GM12878 (cell line): ENCODE results near the gene SLC25A44. TPM values are rescaled to one million over a fixed set of nuclear protein-coding genes. Genes with fewer than 3 reads are reported as not detected.
A peak's percentile ranks its signal among the peaks of the same experiment; 100 is the strongest.

Experiments used
- BCL11A ChIP-seq: IDR thresholded peaks from 2 replicates; pipeline ENCODE4 v1.6.1; 2011; ENCODE audit warnings: low read depth, low read length
- E2F8 ChIP-seq: fragments of 450-650 bp; IDR thresholded peaks from 2 replicates; pipeline ENCODE4 v1.6.1; 2018; ENCODE audit warnings: mild to moderate bottlenecking, low read depth, moderate library complexity; ENCODE audit not compliant: partially characterized antibody
- E4F1 ChIP-seq: fragments of 450-650 bp; IDR thresholded peaks from 2 replicates; pipeline ENCODE4 v1.6.1; 2018; ENCODE audit warnings: borderline replicate concordance, mild to moderate bottlenecking; ENCODE audit not compliant: partially characterized antibody
- EED ChIP-seq: sonication (generic); IDR thresholded peaks from 2 replicates; pipeline ENCODE4 v1.6.1; 2016; ENCODE audit warnings: antibody characterized with exemption, low read depth
- FOS ChIP-seq: IDR thresholded peaks from 3 replicates; pipeline ENCODE4 v1.6.1; 2011; ENCODE audit warnings: borderline replicate concordance; ENCODE audit not compliant: insufficient read length; ENCODE audit errors: extremely low read depth
- IKZF1 ChIP-seq: fragments of 450-650 bp; conservative IDR thresholded peaks from 2 replicates; pipeline ENCODE4 v1.6.1; 2017; ENCODE audit warnings: antibody characterized with exemption, mild to moderate bottlenecking
- IKZF2 ChIP-seq, 2 experiments: fragments of 450-650 bp; IDR thresholded peaks; 2 replicates each; pipeline ENCODE4 v1.6.1; 2017; ENCODE audit warnings: mild to moderate bottlenecking in 2 of 2, moderate library complexity in 2 of 2
- NFXL1 ChIP-seq: fragments of 450-650 bp; IDR thresholded peaks from 2 replicates; pipeline ENCODE4 v1.6.1; 2017; ENCODE audit warnings: antibody characterized with exemption, mild to moderate bottlenecking, borderline replicate concordance
- NFYA ChIP-seq: IDR thresholded peaks from 2 replicates; pipeline ENCODE4 v1.6.1; 2011; ENCODE audit warnings: low read depth, mild to moderate bottlenecking, low read length, improper control_type of control experiment, borderline replicate concordance
- NFYB ChIP-seq: IDR thresholded peaks from 2 replicates; pipeline ENCODE4 v1.6.1; 2011; ENCODE audit warnings: low read depth, mild to moderate bottlenecking, low read length, improper control_type of control experiment, moderate library complexity; ENCODE audit not compliant: insufficient read depth
- PRDM15 ChIP-seq: fragments of 450-650 bp; formaldehyde crosslinking; IDR thresholded peaks from 2 replicates; pipeline ENCODE4 v1.4.0; 2020; ENCODE audit warnings: mild to moderate bottlenecking, moderate library complexity
- RAD51 ChIP-seq: fragments of 450-650 bp; IDR thresholded peaks from 2 replicates; pipeline ENCODE4 v1.6.1; 2016; ENCODE audit warnings: moderate library complexity, mild to moderate bottlenecking, inconsistent platforms
- SREBF2 ChIP-seq: IDR thresholded peaks from 2 replicates; pipeline ENCODE4 v1.6.1; 2012; ENCODE audit warnings: mild to moderate bottlenecking, low read length
- STAT1 ChIP-seq: fragments of 450-650 bp; conservative IDR thresholded peaks from 2 replicates; pipeline ENCODE4 v1.6.1; 2014; ENCODE audit warnings: antibody characterized with exemption, mild to moderate bottlenecking
- TAF1 ChIP-seq: IDR thresholded peaks from 2 replicates; pipeline ENCODE4 v1.6.1; 2011; ENCODE audit warnings: mild to moderate bottlenecking, low read depth, low read length, borderline replicate concordance
- ZBTB4 ChIP-seq: fragments of 450-650 bp; formaldehyde crosslinking; IDR thresholded peaks from 2 replicates; pipeline ENCODE4 v1.4.0; 2022; ENCODE audit warnings: mild to moderate bottlenecking, moderate library complexity
- ZNF217 ChIP-seq: fragments of 450-650 bp; IDR thresholded peaks from 2 replicates; pipeline ENCODE4 v1.6.1; 2017; ENCODE audit warnings: antibody characterized with exemption, mild to moderate bottlenecking
- ZNF384 ChIP-seq: IDR thresholded peaks from 2 replicates; pipeline ENCODE4 v1.6.1; 2012; ENCODE audit warnings: low read depth, mild to moderate bottlenecking, low read length, improper control_type of control experiment, borderline replicate concordance
- polyA plus RNA-seq, 11 experiments: library from polyadenylated mRNA; depleted of rRNA in 4 of 11; unstranded in 6 of 11; stranded (reverse) in 5 of 11; fragments of >200 nt; fragmentation: Nextera tagmentation in 4 of 11; fragmentation: Illumina TruSeq in 1 of 11; extraction: Ambion mirVana in 4 of 11; extraction: Trizol in 1 of 11; gene quantifications; 1 replicate in 1 of 11; 2 replicates in 10 of 11; pipeline versions ENCODE4 v1.2.1 to v1.2.3, GENCODE V29; 2011 to 2016; ENCODE audit warnings: inconsistent platforms in 2 of 11, missing spikeins in 2 of 11, low read depth in 1 of 11
- total RNA-seq, 4 experiments: library from RNA; depleted of rRNA in 3 of 4; stranded (reverse); fragments of >200 nt in 3 of 4; fragmentation: Illumina TruSeq in 1 of 4; extraction: Trizol in 1 of 4; gene quantifications; 2 replicates each; pipeline versions ENCODE4 v1.2.1 to v1.2.3, GENCODE V29; 2013 to 2021

The SLC25A44 gene
- total and polyA plus RNA-seq, 10 of the 15 experiments (the other 5 are each of a cell fraction or from before 2014, with no cell fraction given) = 7.1 to 43.3 (median 30.4) TPM

- TF ChIP-seq ZBTB4 (CRISPR knock-in tag) (no peak), TAF1 (no peak), PRDM15 (CRISPR knock-in tag) (no peak), EED (peak; percentile 96), IKZF1 (peak; percentile 96), FOS (no peak), ZNF217 (peak; percentile 97), NFYB (no peak), E2F8 (no peak), ZNF384 (no peak), NFYA (no peak), IKZF2 (IDR thresholded peaks at IDR 0.05) (peak; percentile 98 to 99), E4F1 (no peak), NFXL1 (no peak), BCL11A (peak; percentile 87), STAT1 (no peak), RAD51 (peak; percentile 55), SREBF2 (no peak)
Measured at GRCh38 chr1:156226116-156226538, 32.2 kb downstream of the SLC25A44 start (continued).
